ENCODE results near the gene CFAP54.

CFAP54 gene

DNA sequence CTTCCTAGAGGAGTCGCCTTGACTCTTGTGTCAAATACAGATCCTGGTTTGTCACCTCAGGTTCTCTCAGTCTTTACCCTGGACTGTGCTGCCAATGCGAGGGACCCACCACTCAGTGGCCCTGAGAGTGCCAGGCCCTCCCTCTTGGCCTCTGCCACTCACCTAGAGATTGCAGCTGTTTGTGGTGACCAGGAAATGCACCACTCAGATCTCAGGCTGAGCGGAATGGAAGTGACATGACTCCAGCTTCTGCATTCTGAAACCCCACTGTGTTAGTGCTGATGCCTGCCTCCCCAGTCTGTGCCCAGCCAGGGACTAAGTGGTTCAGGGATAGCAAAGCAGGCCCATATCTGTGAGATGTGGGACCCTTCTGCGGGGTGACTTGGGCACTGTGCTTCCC, 389.9 kb downstream of the CFAP54 start:
- intact Hi-C loops (cut with micrococcal nuclease) = no loop called here
- no peaks in the 10 kb centered on the region for H3K9me3 Mint-ChIP-seq
- no peak overlapping the region for H3K4me3 Mint-ChIP-seq
- no peak overlapping the region for H3K27ac Mint-ChIP-seq
- no peaks in the 10 kb centered on the region for H3K4me1 Mint-ChIP-seq (ENCODE audit: low read depth)
- H3K27me3 Mint-ChIP-seq = peaks cover 2% of the 10 kb centered on the region
- H3K36me3 Mint-ChIP-seq (ENCODE audit: low read depth) = no peaks in the 10 kb centered on the region

DNA sequence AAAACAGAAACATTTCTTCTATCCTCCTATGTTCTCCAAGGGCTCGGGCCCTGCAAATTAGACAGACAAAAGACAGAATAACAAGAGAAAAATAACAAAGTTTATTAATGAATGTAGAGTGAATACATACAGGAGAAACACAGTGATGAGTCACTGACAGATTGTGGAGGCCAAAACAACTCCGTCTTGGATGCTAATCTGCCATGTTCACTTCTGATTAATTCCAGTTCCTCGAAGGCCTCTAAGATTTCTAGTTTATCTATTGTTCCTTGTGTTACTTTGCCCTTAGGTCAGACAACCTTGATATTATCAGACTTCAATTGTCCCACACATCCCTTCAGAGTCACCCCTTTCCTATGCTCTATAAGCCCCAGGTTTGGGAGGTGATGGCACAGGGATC, 390.8 kb downstream of the CFAP54 start:
- no peak overlapping the region for H3K4me3 Mint-ChIP-seq
- no peaks in the 10 kb centered on the region for H3K4me1 Mint-ChIP-seq (ENCODE audit: low read depth)
- intact Hi-C loops (cut with micrococcal nuclease) = no loop called here
- no peaks in the 10 kb centered on the region for H3K36me3 Mint-ChIP-seq (ENCODE audit: low read depth)
- no peaks in the 10 kb centered on the region for H3K9me3 Mint-ChIP-seq
- H3K27me3 Mint-ChIP-seq = peaks cover 2% of the 10 kb centered on the region
- no peak overlapping the region for H3K27ac Mint-ChIP-seq

DNA sequence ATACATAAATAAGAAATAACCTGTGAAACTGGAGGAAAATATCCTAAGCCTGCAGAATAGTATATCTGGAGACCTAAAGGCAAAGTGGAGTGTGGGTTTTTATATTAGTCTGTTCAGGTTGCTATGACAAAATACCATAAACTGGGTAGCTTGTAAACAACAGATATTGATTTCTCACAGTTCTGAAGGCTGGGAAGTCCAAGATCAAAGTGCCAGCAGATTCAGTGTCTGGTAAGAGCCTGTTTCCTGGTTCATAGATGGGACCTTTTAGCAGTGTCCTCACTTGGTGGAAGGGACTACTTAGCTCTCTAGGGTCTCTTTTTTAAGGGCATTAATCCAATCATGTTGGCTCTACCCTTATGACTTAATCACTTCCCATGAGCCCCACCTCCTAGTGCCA, 392.2 kb downstream of the CFAP54 start:
- Mint-ChIP-seq H3K4me1 (ENCODE audit: low read depth) (no peaks in the 10 kb centered on the region), H3K9me3 (no peaks in the 10 kb centered on the region), H3K27ac (no peak overlapping the region), H3K27me3 (peaks cover 2% of the 10 kb centered on the region), H3K4me3 (no peak overlapping the region), H3K36me3 (ENCODE audit: low read depth) (no peaks in the 10 kb centered on the region)
- intact Hi-C loops (cut with micrococcal nuclease) = no loop called here

DNA sequence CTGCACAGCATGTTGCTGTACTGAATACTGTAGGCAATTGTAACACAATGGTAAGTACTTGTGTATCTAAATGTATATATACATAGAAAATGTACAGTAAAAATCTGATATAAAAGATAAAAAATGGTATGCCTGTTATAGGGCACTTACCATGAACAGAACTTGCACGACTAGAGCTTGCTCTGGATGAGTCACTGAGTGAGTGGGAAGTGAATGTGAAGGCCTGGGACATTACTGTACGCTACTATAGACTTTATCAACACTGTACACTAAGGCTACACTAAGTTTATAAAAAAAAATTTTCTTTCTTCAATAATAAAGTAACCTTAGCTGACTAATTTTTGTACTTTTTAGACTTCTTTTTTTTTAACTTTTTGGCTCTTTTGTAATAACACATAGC, 393.5 kb downstream of the CFAP54 start:
- Mint-ChIP-seq H3K27ac (no peak overlapping the region), H3K4me1 (ENCODE audit: low read depth) (no peaks in the 10 kb centered on the region), H3K36me3 (ENCODE audit: low read depth) (no peaks in the 10 kb centered on the region), H3K9me3 (no peaks in the 10 kb centered on the region), H3K27me3 (no peaks in the 10 kb centered on the region), H3K4me3 (no peak overlapping the region)
- intact Hi-C loops (cut with micrococcal nuclease) = no loop called here

DNA sequence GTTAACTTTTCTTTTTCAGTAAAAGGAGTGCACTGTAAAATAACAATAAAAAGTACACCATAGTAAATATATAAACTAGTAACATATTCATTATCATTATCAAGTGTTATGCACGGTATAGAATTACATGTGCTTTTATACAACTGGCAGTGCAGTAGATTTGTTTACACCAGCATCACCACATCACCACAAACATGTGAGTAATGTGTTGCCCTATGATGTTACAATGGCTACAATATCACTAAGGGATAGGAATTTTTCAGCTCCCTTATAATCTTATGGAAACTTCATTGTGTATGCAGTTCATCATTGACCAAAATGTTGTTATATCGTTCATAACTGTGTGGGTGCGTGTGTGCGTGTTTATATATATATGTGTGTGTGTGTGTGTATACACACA, 394.2 kb downstream of the CFAP54 start:
- H3K4me3 Mint-ChIP-seq = no peak overlapping the region
- H3K9me3 Mint-ChIP-seq = no peaks in the 10 kb centered on the region
- intact Hi-C loops (cut with micrococcal nuclease) = no loop called here
- H3K27ac Mint-ChIP-seq = no peak overlapping the region
- H3K36me3 Mint-ChIP-seq (ENCODE audit: low read depth) = no peaks in the 10 kb centered on the region
- H3K4me1 Mint-ChIP-seq (ENCODE audit: low read depth) = no peaks in the 10 kb centered on the region
- no peaks in the 10 kb centered on the region for H3K27me3 Mint-ChIP-seq

DNA sequence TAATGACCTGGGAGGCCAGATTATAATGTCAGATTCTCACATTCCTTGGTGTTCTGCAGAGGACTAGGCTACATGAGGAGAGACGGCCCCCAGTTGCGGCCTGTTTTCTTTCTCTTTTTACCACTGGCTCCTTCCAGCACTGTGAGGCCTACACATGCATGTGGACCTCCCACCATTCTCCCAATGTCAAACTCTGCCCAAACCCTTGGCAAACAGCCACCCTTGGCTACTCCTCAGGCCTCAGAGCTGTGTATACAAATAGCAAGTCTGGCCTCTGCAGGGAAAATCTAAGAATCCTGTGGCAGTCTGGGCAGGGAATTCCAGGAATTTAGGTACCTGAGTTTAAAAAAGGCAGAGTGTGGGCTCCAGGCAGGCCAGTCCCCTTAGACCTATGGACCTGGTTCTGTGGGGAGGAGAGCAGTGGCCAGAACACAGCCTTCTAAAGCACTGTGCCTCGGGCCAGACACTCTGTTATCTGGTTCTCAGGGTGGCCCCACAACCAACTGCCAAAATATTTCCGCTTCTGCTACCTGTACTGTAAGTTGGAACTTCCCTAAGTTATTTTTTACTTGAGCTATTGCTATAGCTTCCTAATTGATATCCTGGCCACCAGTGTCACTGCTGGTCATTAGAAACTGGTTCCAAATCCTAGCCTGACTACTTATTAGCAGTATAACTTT, 397.8 kb downstream of the CFAP54 start:
- no peak overlapping the region for H3K27ac Mint-ChIP-seq

DNA sequence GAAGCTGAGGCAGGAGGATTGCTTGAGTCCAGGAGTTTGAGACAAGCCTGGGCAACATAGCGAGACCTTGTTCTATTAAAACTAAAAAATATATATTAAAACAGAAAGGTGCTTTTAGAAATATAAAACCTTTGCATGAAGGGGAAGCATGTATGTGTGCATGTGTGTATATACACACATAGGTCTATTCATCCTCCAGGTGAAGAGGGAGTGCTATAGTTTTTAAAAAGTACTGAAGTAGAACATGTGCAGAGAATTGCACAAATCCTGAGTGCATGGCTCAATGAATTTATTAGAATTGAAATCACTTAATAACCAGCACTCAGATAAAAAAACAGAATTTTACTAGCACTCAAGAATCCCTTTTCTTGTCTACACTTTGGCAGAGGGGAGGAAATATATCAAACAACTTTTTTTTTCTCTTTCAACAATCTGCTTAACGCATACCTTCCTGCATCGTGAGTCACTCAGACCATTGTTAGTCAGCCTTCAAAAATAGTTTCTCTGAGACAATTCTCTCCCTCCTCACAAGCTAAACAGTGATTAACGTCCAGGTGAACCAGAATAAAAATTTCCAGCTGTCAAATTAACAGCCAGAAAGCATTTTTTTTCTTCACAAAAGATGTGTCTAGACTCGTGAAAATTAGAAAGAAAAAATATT, 400.0 kb downstream of the CFAP54 start:
- Mint-ChIP-seq H3K4me3 (no peak overlapping the region), H3K27me3 (peaks cover 13% of the 10 kb centered on the region), H3K4me1 (ENCODE audit: low read depth) (no peaks in the 10 kb centered on the region), H3K9me3 (no peaks in the 10 kb centered on the region), H3K27ac (no peak overlapping the region), H3K36me3 (ENCODE audit: low read depth) (no peaks in the 10 kb centered on the region)
- intact Hi-C loops (cut with micrococcal nuclease) = no loop called here

More for the DNA sequence above, 397.8 kb downstream of the CFAP54 start:
- Mint-ChIP-seq H3K9me3 (no peaks in the 10 kb centered on the region), H3K36me3 (ENCODE audit: low read depth) (no peaks in the 10 kb centered on the region), H3K27me3 (peaks cover 12% of the 10 kb centered on the region), H3K4me1 (ENCODE audit: low read depth) (no peaks in the 10 kb centered on the region), H3K4me3 (no peak overlapping the region)
- intact Hi-C loops (cut with micrococcal nuclease) = no loop called here

DNA sequence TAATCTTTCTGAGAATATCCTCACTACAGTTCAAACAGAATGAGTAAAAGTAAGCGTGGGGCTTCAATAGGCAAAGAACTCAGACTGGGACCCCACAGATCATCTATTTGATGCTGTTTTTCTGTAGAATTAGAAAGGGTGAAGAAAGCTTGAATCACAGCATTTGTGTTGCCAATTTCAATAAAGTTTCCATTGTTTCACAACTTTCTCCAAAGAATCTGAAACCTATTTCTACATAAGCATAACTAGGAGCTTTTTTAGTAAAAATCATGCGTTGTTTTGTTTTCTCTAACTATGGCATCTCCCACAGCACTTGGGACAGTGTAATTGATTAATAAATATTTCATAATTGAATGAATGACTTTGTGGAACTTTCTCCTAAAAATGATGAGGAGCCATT, 401.0 kb downstream of the CFAP54 start:
- Mint-ChIP-seq H3K9me3 (no peaks in the 10 kb centered on the region), H3K27me3 (peaks cover 13% of the 10 kb centered on the region), H3K36me3 (ENCODE audit: low read depth) (no peaks in the 10 kb centered on the region), H3K4me1 (ENCODE audit: low read depth) (no peaks in the 10 kb centered on the region), H3K4me3 (no peak overlapping the region), H3K27ac (no peak overlapping the region)
- intact Hi-C loops (cut with micrococcal nuclease) = no loop called here

DNA sequence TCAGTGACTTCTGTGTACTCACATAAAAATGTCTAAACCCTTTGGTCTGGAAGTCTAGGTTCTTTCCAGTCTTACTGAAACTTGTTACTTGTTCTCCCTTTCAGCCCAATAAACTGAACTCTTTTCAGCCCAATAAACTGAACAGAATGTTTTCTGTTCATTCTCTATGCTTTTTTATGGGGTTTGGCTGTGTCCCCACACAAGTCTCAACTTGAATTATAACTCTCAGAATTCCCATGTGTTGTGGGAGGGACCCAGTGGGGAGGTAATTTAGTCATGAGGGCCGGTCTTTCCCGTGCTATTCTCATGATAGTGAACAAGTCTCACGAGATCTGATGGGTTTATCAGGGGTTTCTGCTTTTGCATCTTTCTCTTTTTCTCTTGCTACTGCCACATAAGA, 402.7 kb downstream of the CFAP54 start:
- intact Hi-C loops (cut with micrococcal nuclease) = no loop called here
- Mint-ChIP-seq H3K4me1 (ENCODE audit: low read depth) (no peaks in the 10 kb centered on the region), H3K4me3 (no peak overlapping the region), H3K36me3 (ENCODE audit: low read depth) (no peaks in the 10 kb centered on the region), H3K9me3 (no peaks in the 10 kb centered on the region), H3K27me3 (peaks cover 13% of the 10 kb centered on the region), H3K27ac (no peak overlapping the region)

DNA sequence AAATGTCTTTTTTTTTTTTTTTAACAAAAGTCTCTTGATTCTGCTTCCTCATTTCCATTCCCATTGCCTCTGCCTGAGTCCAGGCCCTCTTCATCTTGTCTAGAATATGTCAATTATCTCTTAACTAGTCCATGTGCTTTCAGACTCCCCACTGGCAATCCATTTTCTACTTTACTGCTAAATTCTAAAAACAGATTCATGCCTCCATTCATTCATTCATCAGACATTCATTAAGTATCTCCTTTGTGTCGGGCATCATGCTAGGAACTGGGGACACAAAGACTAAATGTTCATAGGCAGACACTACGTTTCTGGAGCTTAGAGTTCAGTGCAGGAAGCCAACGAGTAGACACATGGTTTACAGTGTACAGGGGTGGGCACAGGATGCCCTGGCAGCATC, 408.0 kb downstream of the CFAP54 start:
- H3K4me3 Mint-ChIP-seq = no peak overlapping the region
- peaks cover 1% of the 10 kb centered on the region for H3K27me3 Mint-ChIP-seq
- no peak overlapping the region for H3K27ac Mint-ChIP-seq
- no peaks in the 10 kb centered on the region for H3K4me1 Mint-ChIP-seq (ENCODE audit: low read depth)
- no peaks in the 10 kb centered on the region for H3K9me3 Mint-ChIP-seq
- no peaks in the 10 kb centered on the region for H3K36me3 Mint-ChIP-seq (ENCODE audit: low read depth)
- intact Hi-C loops (cut with micrococcal nuclease) = no loop called here

DNA sequence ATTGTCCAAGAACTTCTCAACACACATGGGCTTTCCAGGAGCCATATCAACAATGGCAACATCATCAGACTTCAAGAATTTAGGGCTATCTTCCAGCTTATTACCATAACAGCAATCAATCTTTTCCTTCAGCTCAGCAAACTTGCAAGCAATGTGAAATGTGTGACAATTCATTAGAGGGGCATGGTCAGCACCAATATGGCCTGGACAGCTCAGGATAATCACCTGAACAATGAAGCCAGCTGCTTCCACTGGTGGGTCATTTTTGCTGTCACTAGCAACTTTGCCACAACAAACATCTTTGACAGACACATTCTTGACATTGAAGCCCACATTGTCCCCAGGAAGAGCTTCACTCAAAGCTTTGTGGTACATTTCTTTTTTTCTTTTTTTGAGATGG, 411.8 kb downstream of the CFAP54 start:
- H3K4me1 Mint-ChIP-seq (ENCODE audit: low read depth) = peaks cover 4% of the 10 kb centered on the region
- no peak overlapping the region for H3K4me3 Mint-ChIP-seq
- H3K9me3 Mint-ChIP-seq = no peaks in the 10 kb centered on the region
- intact Hi-C loops (cut with micrococcal nuclease) = loop anchor here (10.0 kb wide), 1 partner anchor 1696 kb away; no protein-coding TSS in a partner anchor
- H3K36me3 Mint-ChIP-seq (ENCODE audit: low read depth) = no peaks in the 10 kb centered on the region
- H3K27ac Mint-ChIP-seq = no peak overlapping the region
- H3K27me3 Mint-ChIP-seq = peaks cover 8% of the 10 kb centered on the region

DNA sequence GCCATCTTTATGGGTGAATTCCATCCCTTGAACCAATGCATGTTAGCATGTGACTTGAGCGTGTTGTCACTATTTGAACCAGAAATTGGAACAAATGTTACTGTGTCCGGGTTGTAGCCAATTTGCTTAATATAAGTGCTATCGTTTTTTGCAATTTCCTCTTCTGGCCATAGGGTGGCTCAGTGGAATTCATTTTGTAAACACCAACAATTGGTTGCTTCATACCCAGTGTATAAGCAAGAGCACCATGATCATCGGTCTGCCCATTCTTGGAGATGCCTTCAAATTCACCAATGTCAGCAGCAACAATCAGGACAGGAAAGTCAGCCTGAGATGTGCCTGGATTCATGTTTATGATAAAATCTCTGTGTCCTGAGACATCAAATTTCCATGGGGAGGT, 412.7 kb downstream of the CFAP54 start:
- H3K4me1 Mint-ChIP-seq (ENCODE audit: low read depth) = peaks cover 10% of the 10 kb centered on the region
- no peaks in the 10 kb centered on the region for H3K9me3 Mint-ChIP-seq
- H3K27ac Mint-ChIP-seq = no peak overlapping the region
- H3K4me3 Mint-ChIP-seq = no peak overlapping the region
- H3K27me3 Mint-ChIP-seq = peaks cover 8% of the 10 kb centered on the region
- intact Hi-C loops (cut with micrococcal nuclease) = loop anchor here (10.0 kb wide), 1 partner anchor 1697 kb away; no protein-coding TSS in a partner anchor
- H3K36me3 Mint-ChIP-seq (ENCODE audit: low read depth) = peaks cover 5% of the 10 kb centered on the region

DNA sequence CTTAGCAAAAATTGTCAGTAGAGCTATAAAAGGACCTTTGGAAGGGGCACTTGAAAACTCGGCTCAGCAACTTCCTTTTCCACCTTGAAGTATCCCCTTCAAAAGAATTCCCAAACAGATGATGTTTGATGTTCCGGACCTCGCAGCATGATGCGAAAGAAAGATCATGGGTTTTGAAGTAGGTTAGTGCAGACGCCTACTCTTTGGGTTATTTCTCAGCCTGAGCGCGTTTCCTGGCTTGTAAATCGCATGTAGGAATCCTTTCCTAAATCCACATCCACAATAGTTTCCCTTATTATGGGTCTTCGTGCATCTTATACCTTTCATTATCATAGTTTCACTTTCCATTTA, 417.1 kb downstream of the CFAP54 start:
- peaks cover 36% of the 10 kb centered on the region for H3K4me1 Mint-ChIP-seq (ENCODE audit: low read depth)
- H3K27me3 Mint-ChIP-seq = peaks cover 8% of the 10 kb centered on the region
- H3K4me3 Mint-ChIP-seq = peak overlapping the region; percentile 91
- H3K27ac Mint-ChIP-seq = peak overlapping the region; percentile 91
- no peaks in the 10 kb centered on the region for H3K9me3 Mint-ChIP-seq
- H3K36me3 Mint-ChIP-seq (ENCODE audit: low read depth) = peaks cover 12% of the 10 kb centered on the region
- intact Hi-C loops (cut with micrococcal nuclease) = loop anchor here (10.0 kb wide), 1 partner anchor 1702 kb away; no protein-coding TSS in a partner anchor

DNA sequence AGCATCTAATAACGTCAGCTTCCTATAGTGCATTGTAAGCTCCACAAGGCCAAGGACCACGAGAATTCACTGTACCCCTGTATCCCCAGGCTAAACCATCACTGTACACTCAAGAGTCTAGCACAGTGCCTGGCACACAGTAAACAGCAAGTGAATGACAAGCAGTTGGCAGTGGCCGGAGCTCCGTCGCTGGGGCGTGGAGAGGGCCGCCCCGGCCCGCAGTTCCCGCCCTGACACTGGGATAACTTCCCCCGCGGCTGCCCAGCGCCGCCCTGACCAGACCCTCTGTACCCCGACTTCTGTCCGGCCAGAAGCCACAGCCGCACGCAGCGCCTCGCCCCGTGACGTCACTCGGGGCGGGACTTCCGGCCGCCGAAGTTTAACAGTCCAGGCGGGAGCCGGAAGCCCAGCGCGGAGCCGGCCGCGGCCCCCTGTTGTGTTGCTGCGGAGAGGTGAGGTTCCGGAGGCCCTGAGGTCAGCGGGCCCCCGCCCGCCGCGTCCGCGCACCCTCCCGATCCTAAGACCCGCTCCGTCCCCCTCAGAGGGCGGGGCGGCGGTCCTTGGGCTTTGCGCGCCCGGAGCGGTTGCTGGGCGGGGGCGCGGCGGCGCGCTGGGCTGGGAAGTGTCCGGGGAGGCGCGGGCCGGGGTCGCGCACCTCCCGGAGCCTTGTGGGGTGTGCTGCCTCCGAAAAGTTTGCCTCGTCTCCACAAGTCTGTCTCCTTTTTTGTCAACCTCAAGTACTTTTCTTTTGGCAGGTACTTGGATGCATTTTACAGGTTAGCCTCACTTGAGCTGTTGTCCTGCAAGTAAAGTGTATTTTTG, 417.7 kb downstream of the CFAP54 start, which contains the start of gene NEDD1:
Gene NEDD1 (plus strand): TSS at position 409 of the 822 bp plus-strand sequence. CDS start 2,503 bp downstream, outside the sequence.
- intact Hi-C loops (cut with micrococcal nuclease) = loop anchor here (10.0 kb wide), 1 partner anchor 1702 kb away; no protein-coding TSS in a partner anchor
- Mint-ChIP-seq H3K4me1 (ENCODE audit: low read depth) (peaks cover 36% of the 10 kb centered on the region), H3K9me3 (no peaks in the 10 kb centered on the region), H3K27ac (peak within 1 kb of the TSS; percentile 91), H3K4me3 (peak within 1 kb of the TSS; percentile 91), H3K36me3 (ENCODE audit: low read depth) (peaks cover 12% of the 10 kb centered on the region), H3K27me3 (peaks cover 8% of the 10 kb centered on the region)

Data from dendritic cell treated with granulocyte-macrophage colony-stimulating factor and Interleukin-4, amounts not matched to agents 40 ng/mL and 50 ng/mL, for 4 days (primary cell).